MM.1S (cell line): ENCODE results near the gene RNF125.
A peak's percentile ranks its signal among the peaks of the same experiment; 100 is the strongest.

ENCODE experiments used
- DNase-seq: peaks from one replicate; pipeline ENCODE4 v3.0.0-alpha.2; 2015
- H2AFZ ChIP-seq: fragments of 300-600 bp; sonication (generic); 2 replicates; pipeline ENCODE4 v1.6.0; 2016; ENCODE audit warnings: antibody characterized with exemption, low read length
- H3F3A ChIP-seq: fragments of 300-600 bp; sonication (generic); 2 replicates; pipeline ENCODE4 v1.6.1; 2016; ENCODE audit warnings: mild to moderate bottlenecking, antibody characterized with exemption, low read length, moderate library complexity, mixed read lengths; ENCODE audit not compliant: insufficient read depth
- H3K27ac ChIP-seq: fragments of 300-600 bp; sonication (generic); 2 replicates; pipeline ENCODE4 v1.5.1; 2016; ENCODE audit warnings: mild to moderate bottlenecking, low read length
- H3K27me3 ChIP-seq: fragments of 300-600 bp; sonication (generic); replicated peaks from 2 replicates; pipeline ENCODE4 v1.6.0; 2016; ENCODE audit warnings: low read length; ENCODE audit not compliant: insufficient read depth
- H3K36me3 ChIP-seq: fragments of 300-600 bp; sonication (generic); replicated peaks from 2 replicates; pipeline ENCODE4 v1.6.1; 2016; ENCODE audit warnings: mild to moderate bottlenecking, low read length, mixed read lengths; ENCODE audit not compliant: insufficient read depth
- H3K4me1 ChIP-seq: fragments of 300-600 bp; sonication (generic); 2 replicates; pipeline ENCODE4 v1.6.1; 2016; ENCODE audit warnings: low read length, mixed read lengths
- H3K4me2 ChIP-seq: fragments of 300-600 bp; sonication (generic); 2 replicates; pipeline ENCODE4 v1.6.0; 2016; ENCODE audit warnings: low read depth, low read length
- H3K4me3 ChIP-seq: fragments of 300-600 bp; sonication (generic); 2 replicates; pipeline ENCODE4 v1.5.1; 2016; ENCODE audit warnings: low read length, mixed read lengths
- H3K79me2 ChIP-seq: fragments of 300-600 bp; sonication (generic); 2 replicates; pipeline ENCODE4 v1.6.1; 2016; ENCODE audit warnings: mixed run types, low read length, mixed read lengths
- H3K9ac ChIP-seq: fragments of 300-600 bp; sonication (generic); 2 replicates; pipeline ENCODE4 v1.6.1; 2016; ENCODE audit warnings: low read length, mixed read lengths
- H3K9me2 ChIP-seq: fragments of 300-600 bp; sonication (generic); replicated peaks from 2 replicates; pipeline ENCODE4 v1.6.1; 2016; ENCODE audit warnings: mild to moderate bottlenecking, low read length, mixed read lengths; ENCODE audit not compliant: insufficient read depth
- H3K9me3 ChIP-seq: fragments of 300-600 bp; sonication (generic); replicated peaks from 2 replicates; pipeline ENCODE4 v1.6.1; 2016; ENCODE audit warnings: mild to moderate bottlenecking, low read length, mixed read lengths; ENCODE audit not compliant: insufficient read depth
- H4K20me1 ChIP-seq: fragments of 300-600 bp; sonication (generic); 2 replicates; pipeline ENCODE4 v1.6.1; 2016; ENCODE audit warnings: mild to moderate bottlenecking, low read length, moderate library complexity, mixed read lengths; ENCODE audit not compliant: insufficient read depth
- EZH2 ChIP-seq: fragments of 300-600 bp; sonication (generic); optimal IDR thresholded peaks from 2 replicates; pipeline ENCODE3; 2017; ENCODE audit warnings: low read depth, mild to moderate bottlenecking, antibody characterized with exemption, low read length, mixed read lengths
- EZH2phosphoT487 ChIP-seq: fragments of 300-600 bp; sonication (generic); IDR thresholded peaks from 2 replicates; pipeline ENCODE4 v1.6.1; 2018; ENCODE audit warnings: antibody characterized with exemption, low read length
- TF ChIP-seq, protein P1 (sequence below): fragments of 300-600 bp; sonication (generic); IDR thresholded peaks from 2 replicates; pipeline ENCODE4 v1.5.1; 2016; ENCODE audit warnings: antibody characterized with exemption, low read length, mixed read lengths

RNF125 gene

GRCh38 chr18:32021756-32022564 is 3.3 kb downstream of the RNF125 start:
- Histone ChIP-seq H2AFZ (no peak overlapping the region), H3K4me2 (no peak overlapping the region), H3K9me2 (no peaks in the 10 kb centered on the region), H3F3A (peaks cover 34% of the 10 kb centered on the region), H3K36me3 (no peaks in the 10 kb centered on the region), H3K4me1 (peaks cover 13% of the 10 kb centered on the region), H3K9me3 (no peaks in the 10 kb centered on the region), H3K79me2 (peaks cover 47% of the 10 kb centered on the region), H3K27me3 (no peaks in the 10 kb centered on the region), H3K9ac (no peak overlapping the region), H3K27ac (no peak overlapping the region), H3K4me3 (no peak overlapping the region), H4K20me1 (no peaks in the 10 kb centered on the region)
- DNase-seq: no peak
- TF ChIP-seq EZH2phosphoT487: no peak
- TF ChIP-seq, protein P1, sequence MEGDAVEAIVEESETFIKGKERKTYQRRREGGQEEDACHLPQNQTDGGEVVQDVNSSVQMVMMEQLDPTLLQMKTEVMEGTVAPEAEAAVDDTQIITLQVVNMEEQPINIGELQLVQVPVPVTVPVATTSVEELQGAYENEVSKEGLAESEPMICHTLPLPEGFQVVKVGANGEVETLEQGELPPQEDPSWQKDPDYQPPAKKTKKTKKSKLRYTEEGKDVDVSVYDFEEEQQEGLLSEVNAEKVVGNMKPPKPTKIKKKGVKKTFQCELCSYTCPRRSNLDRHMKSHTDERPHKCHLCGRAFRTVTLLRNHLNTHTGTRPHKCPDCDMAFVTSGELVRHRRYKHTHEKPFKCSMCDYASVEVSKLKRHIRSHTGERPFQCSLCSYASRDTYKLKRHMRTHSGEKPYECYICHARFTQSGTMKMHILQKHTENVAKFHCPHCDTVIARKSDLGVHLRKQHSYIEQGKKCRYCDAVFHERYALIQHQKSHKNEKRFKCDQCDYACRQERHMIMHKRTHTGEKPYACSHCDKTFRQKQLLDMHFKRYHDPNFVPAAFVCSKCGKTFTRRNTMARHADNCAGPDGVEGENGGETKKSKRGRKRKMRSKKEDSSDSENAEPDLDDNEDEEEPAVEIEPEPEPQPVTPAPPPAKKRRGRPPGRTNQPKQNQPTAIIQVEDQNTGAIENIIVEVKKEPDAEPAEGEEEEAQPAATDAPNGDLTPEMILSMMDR: no peak
- no peak for TF ChIP-seq EZH2

- Histone ChIP-seq H3K4me3 (no peak overlapping the region), H3K4me2 (peak overlapping the region; percentile 94; the same call in 1 of the 2 replicates), H3K27ac (peak overlapping the region; percentile 81; the same call in 1 of the 2 replicates), H3K36me3 (no peaks in the 10 kb centered on the region), H3K9me2 (no peaks in the 10 kb centered on the region), H3K79me2 (peaks cover 47% of the 10 kb centered on the region), H3K4me1 (peaks cover 21% of the 10 kb centered on the region), H3K27me3 (no peaks in the 10 kb centered on the region), H4K20me1 (no peaks in the 10 kb centered on the region), H2AFZ (no peak overlapping the region), H3K9me3 (no peaks in the 10 kb centered on the region), H3K9ac (no peak overlapping the region; the same call in 1 of the 2 replicates), H3F3A (peaks cover 14% of the 10 kb centered on the region)
- no peak for DNase-seq
- TF ChIP-seq EZH2phosphoT487 (no peak), EZH2 (no peak)
- TF ChIP-seq, protein P1: no peak
These were observed 7.1 kb downstream of the RNF125 start for GRCh38 chr18:32025744-32026143.

GRCh38 chr18:32026491-32027086 is 8.0 kb downstream of the RNF125 start:
- Histone ChIP-seq H3K79me2 (peaks cover 41% of the 10 kb centered on the region), H3K27me3 (no peaks in the 10 kb centered on the region), H2AFZ (peak overlapping the region; percentile 57)

More at GRCh38 chr18:32026491-32027086, 8.0 kb downstream of the RNF125 start:
- peak overlapping the region; percentile 43 for H3K4me3 ChIP-seq
- H3K9me3 ChIP-seq: no peaks in the 10 kb centered on the region
- peak overlapping the region; percentile 81 for H3K27ac ChIP-seq
- no peaks in the 10 kb centered on the region for H4K20me1 ChIP-seq
- TF ChIP-seq, protein P1: no peak
- TF ChIP-seq EZH2phosphoT487 (no peak), EZH2 (no peak)
- DNase-seq: peak; percentile 42
- no peaks in the 10 kb centered on the region for H3K9me2 ChIP-seq
- no peaks in the 10 kb centered on the region for H3K36me3 ChIP-seq
- H3K4me1 ChIP-seq: peaks cover 21% of the 10 kb centered on the region
- H3F3A ChIP-seq: peaks cover 14% of the 10 kb centered on the region
- H3K9ac ChIP-seq: peak overlapping the region; percentile 44; the same call in 1 of the 2 replicates
- peak overlapping the region; percentile 94 for H3K4me2 ChIP-seq
